HepG2 (cell line): ENCODE results near the gene GP9. TPM values are rescaled to one million over a fixed set of nuclear protein-coding genes. Genes with fewer than 3 reads are reported as not detected.
"Not testable (repeated sequence)": the region's sequence is repeated elsewhere in the genome, so short reads cannot be mapped to it uniquely, and the experiment has no call there.

Experiments used
- ATAC-seq: fragments of 200-7000 bp; cut with Tn5 transposase; 3 replicates; pipeline ENCODE4 v1.9.1; 2020; ENCODE audit warnings: mild to moderate bottlenecking, moderate library complexity
- BruUV-seq: library from RNA; stranded (reverse); fragments of 400-500 nt; replicated peaks from 2 replicates; lab custom pipeline; 2021; lab: Mats Ljungman, UMichigan
- CTCF ChIA-PET: fragments of 300-600 bp; formaldehyde crosslinking; extraction: SDS; loops from one replicate; lab custom pipeline; 2021; ENCODE audit warnings: low total read pairs, inconsistent platforms, low intra/inter-chr PET ratio; lab: Yijun Ruan, JAX
- POLR2A ChIA-PET: fragments of 350-600 bp; sonication (Branson Sonifier 250); formaldehyde crosslinking; loops from one replicate; lab custom pipeline; 2020; ENCODE audit warnings: antibody characterized with exemption, inconsistent platforms; lab: Yijun Ruan, JAX
- DNase-seq: peaks from one replicate; pipeline ENCODE4 v3.0.0-alpha.2; 2015; ENCODE audit warnings: low spot score
- FAIRE-seq: peaks from 3 replicates; lab custom pipeline; 2011; peaks lifted over from hg19 to GRCh38; lab: Jason Lieb, UNC
- H2AFZ ChIP-seq: one replicate; pipeline ENCODE4 v1.6.1; 2011; ENCODE audit warnings: low read length, inconsistent platforms
- H3K27ac ChIP-seq: fragments of 300-600 bp; 3 replicates; pipeline ENCODE4 v1.8.0; 2011; ENCODE audit warnings: mixed run types, mild to moderate bottlenecking, mixed read lengths, low read length, inconsistent platforms; ENCODE audit not compliant: insufficient read depth; ENCODE audit errors: extremely low read length
- H3K27me3 ChIP-seq, 2 experiments: fragments of 200-600 bp in 1 of 2; 2 replicates in 1 of 2; 3 replicates in 1 of 2; pipeline versions ENCODE4 v1.6.0 to v1.8.0; 2011; ENCODE audit warnings: low read length in 2 of 2, mild to moderate bottlenecking in 2 of 2, moderate library complexity in 2 of 2, inconsistent platforms in 1 of 2; ENCODE audit not compliant: insufficient read depth in 2 of 2, control insufficient read depth in 1 of 2
- H3K36me3 ChIP-seq, 2 experiments: fragments of 200-600 bp in 1 of 2; replicated peaks in 1 of 2; 2 replicates in 1 of 2; 3 replicates in 1 of 2; pipeline versions ENCODE4 v1.5.1 to v1.8.0; 2011; ENCODE audit warnings: low read length in 2 of 2, inconsistent platforms in 1 of 2; ENCODE audit not compliant: insufficient read depth in 2 of 2, control insufficient read depth in 1 of 2
- H3K4me1 ChIP-seq: 2 replicates; pipeline ENCODE4 v1.5.1; 2012; ENCODE audit warnings: low read length, inconsistent platforms; ENCODE audit not compliant: insufficient read depth
- H3K4me2 ChIP-seq: 2 replicates; pipeline ENCODE4 v1.6.0; 2011; ENCODE audit warnings: low read depth, low read length, inconsistent platforms
- H3K4me3 ChIP-seq, 3 experiments: fragments of 200-600 bp in 1 of 3; sonication (generic), shearing (Covaris generic) in 1 of 3; replicated peaks in 1 of 3; 2 replicates each; pipeline ENCODE4 v1.5.1; 2011 to 2016; ENCODE audit warnings: low read length in 3 of 3, inconsistent platforms in 2 of 3, low read depth in 2 of 3, mild to moderate bottlenecking in 2 of 3, control low read depth in 1 of 3, mixed read lengths in 1 of 3; ENCODE audit not compliant: insufficient read depth in 1 of 3
- H3K79me2 ChIP-seq: one replicate; pipeline ENCODE4 v1.6.1; 2011; ENCODE audit warnings: low read length, inconsistent platforms; ENCODE audit not compliant: insufficient read depth
- H3K9ac ChIP-seq: 2 replicates; pipeline ENCODE4 v1.6.0; 2011; ENCODE audit warnings: mild to moderate bottlenecking, low read depth, low read length, inconsistent platforms; ENCODE audit not compliant: insufficient read depth
- H3K9me3 ChIP-seq: 2 replicates; pipeline ENCODE4 v1.5.1; 2012; ENCODE audit warnings: mild to moderate bottlenecking, low read length
- H4K20me1 ChIP-seq: 2 replicates; pipeline ENCODE4 v1.6.0; 2011; ENCODE audit warnings: inconsistent platforms, mild to moderate bottlenecking, low read length, moderate library complexity; ENCODE audit not compliant: insufficient read depth
- ETV5 ChIP-seq: IDR thresholded peaks from 2 replicates; pipeline ENCODE4 v1.6.1; 2018; ENCODE audit warnings: missing biosample characterization, missing genetic modification reagents, inconsistent platforms, borderline replicate concordance
- FOXA3 ChIP-seq: IDR thresholded peaks from 2 replicates; pipeline ENCODE4 v1.6.1; 2016; ENCODE audit warnings: missing genetic modification reagents, missing compliant biosample characterization
- NR2F6 ChIP-seq, 2 experiments: IDR thresholded peaks; 2 replicates each; pipeline ENCODE4 v1.6.1; 2016; ENCODE audit warnings: antibody characterized with exemption in 1 of 2, mild to moderate bottlenecking in 1 of 2
- WGBS: methylation state at CpG from one replicate; pipeline ENCODE4 v1.1.6; 2017; ENCODE audit warnings: low lambda C conversion rate; 5-methylcytosine and 5-hydroxymethylcytosine counted together
- in situ Hi-C: cut with HindIII; loops from 2 replicates; pipeline ENCODE4 v1.10.0; 2017; ENCODE audit warnings: low pct_unique_long_range_greater_than_20kb; ENCODE audit not compliant: extremely low pct_ligation_motif_present
- intact Hi-C: fragments of 100-400 bp; cut with micrococcal nuclease; formaldehyde crosslinking; loops from one replicate; pipeline ENCODE4 v1.10.0; 2022; ENCODE audit not compliant: unreplicated experiment
- polyA plus RNA-seq, 8 experiments: library from polyadenylated mRNA; depleted of rRNA in 3 of 8; stranded (reverse) in 7 of 8; unstranded in 1 of 8; fragments of >200 nt; fragmentation: Illumina TruSeq in 4 of 8; extraction: Trizol in 4 of 8; gene quantifications; 2 replicates each; pipeline versions ENCODE4 v1.2.1 to v1.2.3, GENCODE V29; 2011 to 2016; ENCODE audit warnings: low read depth in 4 of 8, missing spikeins in 1 of 8, mixed read lengths in 1 of 8; ENCODE audit not compliant: insufficient read depth in 1 of 8
- total RNA-seq, 5 experiments: library from RNA; depleted of rRNA; stranded (reverse); fragments of >200 nt; fragmentation: Illumina TruSeq; extraction: Trizol; gene quantifications; 2 replicates each; pipeline ENCODE4 v1.2.3, GENCODE V29; 2016; ENCODE audit warnings: low read depth in 1 of 5

The GP9 gene
- total and polyA plus RNA-seq, 2 of the 13 experiments (the other 11 are each of a cell fraction or from before 2014, with no cell fraction given) = not detected

DNA sequence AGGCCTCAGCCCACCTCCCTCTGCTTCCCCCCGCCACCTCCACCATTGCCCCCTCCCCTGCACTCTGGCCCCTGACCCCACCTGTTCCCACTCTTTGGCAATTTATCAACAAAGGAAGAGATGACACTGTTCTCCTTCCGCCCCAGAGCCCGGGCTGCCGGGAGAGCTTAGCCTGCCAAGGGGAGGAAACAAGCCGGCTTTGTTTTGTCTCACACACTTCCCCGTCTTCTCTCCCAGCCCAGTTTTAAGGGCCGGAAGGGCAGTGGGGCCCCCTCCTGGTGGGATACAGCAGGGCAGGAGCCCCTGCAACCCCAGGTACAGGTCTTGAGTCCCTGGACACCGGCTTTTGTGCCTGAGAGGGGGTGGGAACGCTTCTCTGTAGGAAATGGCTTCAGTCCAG is 27.3 kb downstream of the GP9 start:
- H3K27me3 ChIP-seq, BruUV-seq, intact Hi-C loops, H3K9me3 ChIP-seq, H3K27ac ChIP-seq, H4K20me1 ChIP-seq, H3K4me2 ChIP-seq, POLR2A ChIA-PET, CTCF ChIA-PET: not testable (repeated sequence)
- FAIRE-seq (peak; percentile 84), DNase-seq (peak; percentile 64), ATAC-seq (peak; percentile 85)
- peaks cover 0 to 12% of the 10 kb centered on the region in 2 experiments; a peak in 2 of 5 replicates for H3K36me3 ChIP-seq
- in situ Hi-C loops = loop anchor here (10.0 kb wide), 1 partner anchor 113 kb away; no protein-coding TSS in a partner anchor
- 0 out of 2 replicates have a peak, but pooled peaks have one; percentile 9 for TF ChIP-seq FOXA3
- TF ChIP-seq ETV5 = peak; percentile 13; the same call in 1 of the 2 replicates
- TF ChIP-seq NR2F6 (IDR thresholded peaks at IDR 0.05) = peak; percentile 42; the same call in 1 of the 2 replicates
- TF ChIP-seq NR2F6 (CRISPR knock-in tag; IDR thresholded peaks at IDR 0.05) = peak; percentile 55; the same call in 1 of the 2 replicates
- TF ChIP-seq, all 625 proteins: peak for 3; not testable (repeated sequence) for 622
- H2AFZ ChIP-seq, H3K79me2 ChIP-seq, H3K9ac ChIP-seq, H3K4me3 ChIP-seq: not testable (repeated sequence)
- 0% methylated on average over 3 of the region's 9 CpGs for WGBS
- H3K4me1 ChIP-seq = peaks cover 24% of the 10 kb centered on the region

DNA sequence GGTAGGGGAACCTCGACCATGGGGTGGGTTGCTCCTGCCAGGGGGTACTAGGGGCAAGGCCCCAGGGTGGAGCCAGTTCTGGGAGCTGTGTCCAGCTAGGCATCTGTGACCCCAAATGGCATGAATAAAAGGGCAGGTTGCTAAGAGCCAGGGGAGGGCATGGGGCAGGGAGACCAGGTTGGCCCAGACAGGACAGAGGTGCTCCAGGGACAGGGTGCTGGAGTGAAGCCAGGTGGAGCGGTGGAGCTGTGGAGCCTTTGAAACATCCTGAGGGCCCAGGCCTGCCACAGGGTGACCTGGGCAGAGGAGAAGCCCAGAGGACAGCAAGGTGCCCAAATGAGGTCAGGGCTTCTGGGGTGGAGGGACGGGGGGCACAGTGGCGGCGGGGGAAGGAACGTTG is 27.7 kb downstream of the GP9 start:
- in situ Hi-C loops = loop anchor here (10.0 kb wide), 1 partner anchor 114 kb away; no protein-coding TSS in a partner anchor
- POLR2A ChIA-PET, BruUV-seq, H3K27ac ChIP-seq, H2AFZ ChIP-seq, H3K9ac ChIP-seq, CTCF ChIA-PET, H3K27me3 ChIP-seq, H3K4me2 ChIP-seq, FAIRE-seq, DNase-seq, H3K4me3 ChIP-seq, H3K79me2 ChIP-seq, H3K9me3 ChIP-seq, H4K20me1 ChIP-seq, intact Hi-C loops: not testable (repeated sequence)
- peaks cover 0 to 12% of the 10 kb centered on the region in 2 experiments; a peak in 2 of 5 replicates for H3K36me3 ChIP-seq
- peak; percentile 36 for ATAC-seq
- WGBS = no CpG with 5 or more reads among the region's 6 CpGs
- peaks cover 24% of the 10 kb centered on the region for H3K4me1 ChIP-seq
